Suprapubic skin (tissue), 4 donors: ENCODE data around the gene ROBO2. TPM values are rescaled to one million over a fixed set of nuclear protein-coding genes. Genes with fewer than 3 reads are reported as not detected.

ENCODE experiments used
- DNase-seq, 2 donors: peaks; one replicate each; pipeline ENCODE4 v3.0.0-alpha.2; 2019; ENCODE audit warnings: low spot score in 2 of 2
- H3K27ac ChIP-seq: fragments of 200-600 bp; sonication (generic); one replicate; pipeline ENCODE4 v1.5.1; 2019
- H3K27me3 ChIP-seq: fragments of 200-600 bp; sonication (generic); one replicate; pipeline ENCODE4 v1.5.1; 2019
- H3K36me3 ChIP-seq: fragments of 200-600 bp; sonication (generic); one replicate; pipeline ENCODE4 v1.5.1; 2019
- H3K4me1 ChIP-seq: fragments of 200-600 bp; sonication (generic); one replicate; pipeline ENCODE4 v1.5.1; 2019
- H3K4me3 ChIP-seq: fragments of 200-600 bp; sonication (generic); one replicate; pipeline ENCODE4 v1.5.1; 2019; ENCODE audit warnings: mild to moderate bottlenecking
- H3K9me3 ChIP-seq: fragments of 200-600 bp; sonication (generic); one replicate; pipeline ENCODE4 v1.5.1; 2019
- CTCF ChIP-seq, 2 donors: fragments of 200-600 bp in 1 of 2; fragments of 450-650 bp in 1 of 2; sonication (generic) in 1 of 2; IDR thresholded peaks; one replicate each; pipeline ENCODE4 v1.5.1; 2016 to 2019; ENCODE audit warnings: antibody characterized with exemption in 2 of 2, mild to moderate bottlenecking in 1 of 2, moderate library complexity in 1 of 2
- EP300 ChIP-seq: sonication (generic); formaldehyde crosslinking; IDR thresholded peaks from one replicate; pipeline ENCODE4 v1.6.1; 2017; ENCODE audit warnings: antibody characterized with exemption
- POLR2A ChIP-seq, 2 donors: fragments of 450-650 bp; IDR thresholded peaks; one replicate each; pipeline ENCODE4 v1.6.1; 2017; ENCODE audit warnings: antibody characterized with exemption in 2 of 2, mild to moderate bottlenecking in 2 of 2, moderate library complexity in 2 of 2
- POLR2AphosphoS5 ChIP-seq, 3 donors: sonication (generic); formaldehyde crosslinking; IDR thresholded peaks; one replicate each; pipeline ENCODE4 v1.6.1; 2017; ENCODE audit warnings: antibody characterized with exemption in 3 of 3
- WGBS: methylation state at CpG from one replicate; pipeline ENCODE4 v1.1.5; 2018; 5-methylcytosine and 5-hydroxymethylcytosine counted together
- total RNA-seq, 4 donors: library from RNA; depleted of rRNA; stranded (reverse); fragments of >200 nt; gene quantifications; one replicate each; pipeline ENCODE4 v1.1.0, GENCODE V29; 2016

ROBO2 gene
- total RNA-seq, 4 donors from 2014 or later: 0.95 to 6.7 (median 2.2) TPM

GRCh38 chr3:77065750-77066149 is 25.9 kb downstream of the ROBO2 start:
- 63% methylated on average over 5 of the region's 5 CpGs for WGBS
- Histone ChIP-seq H3K36me3 (no peaks in the 10 kb centered on the region), H3K27ac (no peak overlapping the region), H3K27me3 (no peaks in the 10 kb centered on the region), H3K9me3 (peaks cover 8% of the 10 kb centered on the region), H3K4me1 (no peaks in the 10 kb centered on the region), H3K4me3 (no peak overlapping the region)
- no peak for TF ChIP-seq CTCF (IDR thresholded peaks at IDR 0.05)
- no peak for TF ChIP-seq POLR2AphosphoS5 (IDR thresholded peaks at IDR 0.05)
- no peak for TF ChIP-seq EP300
- TF ChIP-seq POLR2A (IDR thresholded peaks at IDR 0.05): no peak
- no peak for DNase-seq

GRCh38 chr3:77066829-77067228 is 26.9 kb downstream of the ROBO2 start:
- H3K27me3 ChIP-seq: no peaks in the 10 kb centered on the region
- no peak for TF ChIP-seq POLR2A (IDR thresholded peaks at IDR 0.05)
- no peak for TF ChIP-seq CTCF (IDR thresholded peaks at IDR 0.05)
- no peak for TF ChIP-seq EP300
- TF ChIP-seq POLR2AphosphoS5 (IDR thresholded peaks at IDR 0.05): no peak
- H3K4me1 ChIP-seq: no peaks in the 10 kb centered on the region
- WGBS: 73% methylated on average over 1 of the region's 1 CpG
- H3K9me3 ChIP-seq: peaks cover 8% of the 10 kb centered on the region
- no peaks in the 10 kb centered on the region for H3K36me3 ChIP-seq
- DNase-seq: no peak
- no peak overlapping the region for H3K4me3 ChIP-seq
- H3K27ac ChIP-seq: no peak overlapping the region

GRCh38 chr3:77068808-77069207 is 28.9 kb downstream of the ROBO2 start:
- H3K27ac ChIP-seq: no peak overlapping the region
- 91% methylated on average over 7 of the region's 7 CpGs for WGBS

GRCh38 chr3:77071364-77071763 is 31.5 kb downstream of the ROBO2 start:
- H3K4me3 ChIP-seq: no peak overlapping the region
- H3K4me1 ChIP-seq: no peaks in the 10 kb centered on the region
- no peaks in the 10 kb centered on the region for H3K36me3 ChIP-seq
- DNase-seq: no peak
- H3K27ac ChIP-seq: no peak overlapping the region
- no peaks in the 10 kb centered on the region for H3K9me3 ChIP-seq
- 68% methylated on average over 5 of the region's 5 CpGs for WGBS
- TF ChIP-seq CTCF (IDR thresholded peaks at IDR 0.05) (no peak), EP300 (no peak), POLR2A (IDR thresholded peaks at IDR 0.05) (no peak), POLR2AphosphoS5 (IDR thresholded peaks at IDR 0.05) (no peak)
- H3K27me3 ChIP-seq: no peaks in the 10 kb centered on the region

More at GRCh38 chr3:77068808-77069207, 28.9 kb downstream of the ROBO2 start:
- no peak for DNase-seq
- no peaks in the 10 kb centered on the region for H3K27me3 ChIP-seq
- H3K4me3 ChIP-seq: no peak overlapping the region
- H3K36me3 ChIP-seq: no peaks in the 10 kb centered on the region
- H3K4me1 ChIP-seq: no peaks in the 10 kb centered on the region
- TF ChIP-seq POLR2A (IDR thresholded peaks at IDR 0.05): no peak
- no peak for TF ChIP-seq POLR2AphosphoS5 (IDR thresholded peaks at IDR 0.05)
- no peak for TF ChIP-seq EP300
- no peak for TF ChIP-seq CTCF (IDR thresholded peaks at IDR 0.05)
- no peaks in the 10 kb centered on the region for H3K9me3 ChIP-seq

- TF ChIP-seq POLR2AphosphoS5 (IDR thresholded peaks at IDR 0.05) (no peak), CTCF (IDR thresholded peaks at IDR 0.05) (no peak), POLR2A (IDR thresholded peaks at IDR 0.05) (no peak), EP300 (no peak)
Measured at GRCh38 chr3:77071809-77072208, 31.9 kb downstream of the ROBO2 start.

More at GRCh38 chr3:77071809-77072208, 31.9 kb downstream of the ROBO2 start:
- H3K9me3 ChIP-seq: no peaks in the 10 kb centered on the region
- H3K4me3 ChIP-seq: no peak overlapping the region
- 95% methylated on average over 11 of the region's 11 CpGs for WGBS
- no peaks in the 10 kb centered on the region for H3K36me3 ChIP-seq
- H3K27me3 ChIP-seq: no peaks in the 10 kb centered on the region
- H3K27ac ChIP-seq: no peak overlapping the region
- no peaks in the 10 kb centered on the region for H3K4me1 ChIP-seq
- DNase-seq: no peak
